GM18951 (cell line): ENCODE data around the gene S100A5.

ENCODE experiments used
- POLR2A ChIP-seq: IDR thresholded peaks from 4 replicates; pipeline ENCODE4 v1.6.1; 2011; ENCODE audit warnings: mild to moderate bottlenecking; ENCODE audit not compliant: insufficient read length, insufficient read depth; ENCODE audit errors: extremely low read depth
- in situ Hi-C: fragments of 300-500 bp; cut with MboI; formaldehyde crosslinking; loops from one replicate; pipeline ENCODE4 v1.12.0; 2022; ENCODE audit warnings: low sequenced_read_pairs, mixed read lengths, inconsistent platforms; ENCODE audit not compliant: unreplicated experiment

S100A5 gene

DNA sequence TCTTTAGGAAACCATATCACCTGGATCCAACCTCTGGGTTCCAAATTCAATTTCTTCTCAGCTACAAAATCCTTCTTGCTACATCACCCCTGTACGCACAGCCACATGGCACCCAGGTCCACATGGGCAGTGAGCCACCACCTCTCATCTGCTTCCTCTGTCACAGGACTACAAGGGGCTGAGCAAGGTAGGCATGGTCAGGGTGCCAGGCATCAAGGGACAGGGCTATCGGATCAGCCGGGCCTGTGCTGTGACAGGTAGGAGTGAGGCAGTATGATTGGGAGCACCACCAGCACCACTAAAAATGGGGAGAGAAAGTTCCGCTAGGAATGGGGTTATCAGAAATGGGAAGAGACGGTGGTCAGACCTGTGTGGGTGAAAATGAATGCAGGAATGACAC is 34.3 kb downstream of the S100A5 start:
- TF ChIP-seq POLR2A, result no peak
- in situ Hi-C loops, result loop anchor here (25.0 kb wide), 1 partner anchor 481 kb away; the partner anchor contains the start of genes JTB, RAB13 and RPS27

DNA sequence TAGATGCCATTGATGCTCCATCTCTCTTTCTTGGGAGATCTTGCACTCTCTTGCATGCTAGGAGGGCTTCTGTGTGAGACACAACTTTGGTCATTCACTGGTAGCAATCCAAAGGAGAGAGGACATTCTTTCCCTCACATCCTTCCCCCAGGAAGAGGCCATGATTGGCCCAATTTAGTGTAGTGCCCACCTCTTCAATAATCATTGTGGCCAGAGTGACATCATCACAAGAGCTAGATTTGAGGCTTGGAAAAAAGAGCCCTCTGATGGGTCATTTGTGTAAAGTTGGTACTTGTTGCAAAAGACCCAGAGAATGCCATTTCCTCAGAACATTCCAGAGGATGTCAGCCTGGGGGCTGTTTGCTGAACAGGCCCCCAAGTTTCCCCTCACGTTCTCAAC is 35.2 kb downstream of the S100A5 start:
- in situ Hi-C loops, result loop anchor here (25.0 kb wide), 1 partner anchor 482 kb away; the partner anchor contains the start of genes JTB, RAB13 and RPS27
- TF ChIP-seq POLR2A, result no peak

DNA sequence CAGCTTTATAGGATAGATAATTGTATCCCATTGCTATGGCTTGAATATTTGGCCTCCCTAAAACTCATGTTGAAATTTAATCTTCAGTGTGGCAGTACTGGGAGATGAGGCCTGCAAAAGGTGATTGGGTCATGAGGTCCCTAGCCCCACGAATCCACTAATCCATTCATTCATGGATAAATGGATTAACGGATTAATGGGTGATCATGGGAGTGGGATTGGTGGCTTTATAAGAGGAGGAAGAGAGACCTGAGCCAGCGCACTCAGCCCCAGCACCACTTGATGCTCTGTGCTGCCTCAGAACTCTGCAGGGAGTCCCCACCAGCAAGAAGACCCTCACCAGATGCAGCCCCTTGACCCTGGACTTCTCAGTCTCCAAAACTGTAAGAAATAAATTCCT is 37.0 kb downstream of the S100A5 start:
- no peak for TF ChIP-seq POLR2A
- in situ Hi-C loops, result loop anchor here (25.0 kb wide), 1 partner anchor 484 kb away; the partner anchor contains the start of genes JTB, RAB13 and RPS27

DNA sequence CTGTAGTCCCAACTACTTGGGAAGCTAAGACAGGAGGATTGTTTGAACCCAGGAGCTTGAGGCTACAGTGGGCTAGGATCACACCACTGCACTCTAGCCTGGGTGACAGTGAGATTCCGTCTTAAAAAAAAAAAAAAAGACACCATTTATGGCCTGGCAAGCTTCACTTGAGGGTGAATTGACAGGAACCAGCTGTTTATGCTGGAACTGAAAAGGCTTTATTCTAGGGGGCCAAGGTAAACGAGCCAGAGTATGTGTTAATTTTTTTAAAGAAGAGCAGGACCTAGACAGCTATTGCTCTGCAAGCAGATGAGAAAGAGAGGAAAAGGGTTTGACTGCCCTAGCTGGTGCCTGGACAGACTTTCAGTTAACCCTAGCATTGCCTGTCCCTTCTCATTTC is 42.0 kb downstream of the S100A5 start:
- TF ChIP-seq POLR2A, result no peak
- in situ Hi-C loops, result no loop called here

DNA sequence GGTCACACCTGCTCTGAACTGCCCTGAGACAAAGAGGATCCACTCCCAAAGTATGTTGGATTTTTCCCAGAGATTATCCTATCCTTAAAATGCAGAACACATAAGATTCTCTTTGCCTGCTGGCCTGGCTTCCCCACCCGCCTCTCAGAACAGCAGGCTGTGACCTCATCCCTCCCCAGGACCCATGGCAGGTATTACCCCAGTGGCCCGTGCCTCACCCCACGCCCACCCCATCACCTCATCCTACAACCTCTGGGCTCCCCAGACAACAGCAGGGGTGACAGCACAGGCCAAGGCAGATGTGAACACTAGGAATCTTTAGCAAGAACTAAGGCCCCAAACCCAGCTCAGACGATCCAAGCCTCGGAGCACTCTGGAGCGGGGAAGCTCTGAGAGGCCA is 45.2 kb downstream of the S100A5 start:
- in situ Hi-C loops, result no loop called here
- TF ChIP-seq POLR2A, result no peak

DNA sequence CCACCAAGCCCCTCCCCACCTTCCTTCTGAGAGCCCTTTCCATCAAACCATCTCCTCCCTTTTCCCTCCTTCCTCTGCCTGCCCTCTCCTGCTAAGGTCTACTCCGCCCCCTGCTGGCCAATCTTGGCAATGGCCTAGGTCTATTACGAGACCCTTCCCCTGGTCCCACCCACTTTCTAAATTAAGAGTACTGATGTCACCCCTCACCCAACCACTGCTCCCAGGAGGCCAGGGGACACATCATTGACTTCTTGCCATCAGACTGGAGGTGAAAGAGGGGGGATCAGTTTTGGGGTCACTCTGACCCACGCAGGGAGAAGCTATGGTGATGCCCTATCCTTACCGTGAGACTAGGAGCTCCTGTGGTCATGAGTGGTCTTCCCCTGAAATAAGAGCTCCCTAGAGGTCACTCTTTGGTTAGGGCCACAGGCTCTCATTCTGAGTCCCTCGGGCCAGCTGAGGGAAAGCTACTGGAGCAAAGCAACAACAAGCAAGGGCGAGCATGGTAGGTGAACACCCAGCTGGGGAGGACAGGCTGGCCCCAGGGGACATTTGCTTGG is 45.7 kb downstream of the S100A5 start:
- TF ChIP-seq POLR2A, result no peak
- in situ Hi-C loops, result no loop called here

DNA sequence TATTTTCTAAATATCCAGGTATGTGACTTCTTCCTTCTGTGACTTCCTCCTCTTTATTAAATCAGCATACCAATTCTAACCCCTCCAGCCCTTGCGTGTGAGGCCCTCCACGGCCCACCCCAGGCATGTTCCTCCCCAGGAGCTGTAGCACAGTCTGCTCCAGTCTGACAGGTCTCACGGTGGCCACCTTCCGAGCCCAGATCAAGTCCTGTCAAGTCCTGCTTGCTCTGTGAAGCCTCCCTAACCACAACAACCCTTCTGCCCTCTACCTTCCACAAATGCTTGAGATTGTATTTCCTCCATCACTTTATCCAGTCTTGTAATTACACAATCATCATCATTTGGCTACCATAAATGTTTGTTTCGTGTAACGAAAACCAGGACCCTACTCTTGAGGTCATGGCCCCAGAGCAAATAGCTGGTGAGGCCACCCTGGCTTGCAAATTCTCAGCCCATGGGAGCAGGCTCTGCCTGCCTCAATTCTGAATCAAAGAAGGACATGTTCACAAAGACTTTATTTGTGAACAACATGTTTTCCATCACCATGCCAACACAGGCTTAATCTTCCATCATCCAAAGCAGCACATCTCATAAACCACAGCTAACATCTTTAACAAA is 47.3 kb downstream of the S100A5 start:
- in situ Hi-C loops, result no loop called here

DNA sequence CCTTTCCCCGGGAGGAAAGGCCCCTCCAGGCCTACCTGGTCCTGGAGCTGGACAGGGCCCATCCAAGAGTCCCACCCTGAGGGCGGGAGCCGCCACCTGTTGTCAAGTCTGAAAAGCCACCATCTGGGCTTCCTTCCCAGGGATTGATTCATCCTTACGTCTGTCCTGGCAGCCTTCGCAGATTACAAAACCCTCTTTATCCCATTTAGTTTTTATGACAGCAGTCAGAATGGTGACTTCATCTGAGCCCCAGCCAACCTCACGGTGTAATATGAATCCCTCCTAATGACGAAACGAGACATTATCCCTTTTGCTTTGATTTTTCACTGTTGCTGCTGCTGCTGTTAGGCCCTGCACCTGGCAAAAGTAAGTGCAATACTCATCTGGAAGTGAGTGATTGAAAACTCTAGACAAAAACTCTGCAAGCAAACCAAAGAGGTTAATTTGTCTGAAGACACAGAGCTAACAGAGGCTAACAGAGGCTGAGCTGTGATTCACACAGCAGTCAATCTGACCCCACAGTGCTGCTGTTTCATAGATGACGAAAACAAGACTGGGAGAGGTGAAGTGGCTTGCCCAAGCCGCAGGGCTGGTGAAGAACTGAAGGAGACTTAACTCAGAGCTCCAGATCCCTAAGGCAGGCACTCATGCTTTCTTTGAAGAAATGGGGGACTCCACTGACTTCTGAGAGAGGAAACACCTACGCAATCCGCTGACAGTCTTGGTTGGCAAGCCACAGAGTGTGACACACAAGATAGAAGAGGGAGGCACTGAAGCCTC is 50.3 kb downstream of the S100A5 start:
- no peak for TF ChIP-seq POLR2A
- in situ Hi-C loops, result no loop called here

More for the DNA sequence above, 47.3 kb downstream of the S100A5 start:
- TF ChIP-seq POLR2A, result no peak

DNA sequence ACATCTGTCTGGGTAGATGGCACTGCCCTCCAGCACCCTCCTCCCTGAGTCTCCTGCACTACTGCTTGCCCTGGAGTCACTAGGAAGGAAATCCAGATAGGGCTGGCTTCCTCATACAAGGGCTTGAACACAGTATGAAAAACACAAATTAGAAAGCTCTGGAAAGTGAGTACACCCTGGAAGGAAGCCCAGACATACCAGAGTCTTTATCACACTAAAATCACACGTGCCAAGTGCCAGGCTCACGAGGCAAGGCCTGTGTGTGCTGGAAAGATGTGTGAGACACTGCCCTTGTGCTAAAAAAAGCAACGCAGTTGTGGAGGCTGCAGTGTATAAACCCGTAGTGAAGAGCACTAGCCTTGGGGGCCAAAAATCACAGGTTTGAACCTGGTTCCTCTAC is 52.0 kb downstream of the S100A5 start:
- TF ChIP-seq POLR2A, result no peak

DNA sequence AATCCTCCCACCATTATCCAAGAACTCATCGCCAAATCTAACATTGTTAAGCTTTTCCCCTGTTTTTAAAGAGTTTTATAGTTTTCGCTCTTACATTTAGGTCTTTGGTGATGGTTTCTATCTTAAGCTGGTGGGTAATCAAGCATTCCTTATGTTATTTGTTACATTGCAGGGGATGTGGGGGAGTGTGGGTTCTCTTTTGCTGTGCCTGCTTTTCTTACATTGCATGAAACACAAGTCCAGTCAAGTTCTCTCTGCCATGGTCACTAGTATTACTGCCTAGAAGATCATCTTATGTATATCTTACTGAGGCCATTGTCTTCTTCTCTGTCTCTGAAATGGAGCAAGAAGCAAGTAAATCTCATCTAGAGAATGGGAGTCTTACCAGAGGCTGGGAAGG is 53.0 kb downstream of the S100A5 start:
- no peak for TF ChIP-seq POLR2A
- in situ Hi-C loops, result loop anchor here (10.0 kb wide), 1 partner anchor 123 kb away; no protein-coding TSS in a partner anchor

More for the DNA sequence above, 52.0 kb downstream of the S100A5 start:
- in situ Hi-C loops, result loop anchor here (10.0 kb wide), 1 partner anchor 124 kb away; no protein-coding TSS in a partner anchor
